NCI-H146 treated with DMSO at 0.1 percent for 48 hours (cell line): ENCODE data around the gene ORAI2.
A peak's percentile ranks its signal among the peaks of the same experiment; 100 is the strongest.
"Not testable (repeated sequence)": the region's sequence is repeated elsewhere in the genome, so short reads cannot be mapped to it uniquely, and the experiment has no call there.

Experiments used
- DNase-seq: peaks from one replicate; lab custom pipeline; 2025; ENCODE audit not compliant: unreplicated experiment; lab: John Stamatoyannopoulos, UW

The ORAI2 gene

DNA sequence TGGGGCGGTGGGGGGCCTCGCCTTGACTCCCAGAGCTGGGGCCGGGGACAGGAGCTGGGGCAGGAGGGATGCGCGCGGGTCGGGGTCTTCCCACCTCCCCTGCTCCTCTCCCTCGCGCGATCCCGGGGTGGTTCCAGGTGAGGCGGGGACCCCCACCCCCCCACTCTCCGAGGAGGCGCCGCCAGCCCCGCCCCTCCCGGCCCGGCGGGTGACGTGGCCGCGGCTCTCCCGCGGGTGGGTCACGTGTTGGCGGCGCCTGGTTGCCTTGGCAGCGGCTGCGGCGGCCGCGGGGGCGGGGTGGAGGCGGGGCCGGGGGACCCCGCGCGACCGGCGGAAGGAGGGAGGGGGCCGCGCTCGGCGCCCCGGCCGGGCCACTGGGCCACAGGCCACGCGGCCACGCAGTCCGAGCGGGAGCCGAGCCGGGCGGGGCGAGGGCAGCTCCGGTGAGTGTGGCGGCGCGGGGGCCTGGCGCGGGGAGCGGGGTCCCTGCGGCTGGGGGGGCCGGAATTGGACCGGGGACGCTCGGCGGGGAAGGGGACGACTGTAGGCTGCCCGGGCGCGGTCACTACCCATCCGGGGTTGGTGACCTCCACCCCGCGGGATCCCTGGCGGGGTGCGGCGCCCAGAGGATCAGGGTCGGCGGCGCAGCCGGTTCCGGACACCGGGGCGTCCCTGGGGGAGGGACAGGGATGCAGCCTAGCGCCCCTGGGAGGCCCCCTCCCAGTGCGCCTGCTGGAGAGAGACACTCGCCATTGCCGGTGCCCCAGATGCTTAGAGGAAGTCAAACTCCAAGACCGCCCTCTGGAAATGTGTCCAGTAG, at the start of gene ORAI2:
Gene ORAI2, plus strand, starts transcription at position 357 of the 820 bp plus-strand sequence. CDS start 5,382 bp downstream, outside the sequence.
- DNase-seq: peak; percentile 38

DNA sequence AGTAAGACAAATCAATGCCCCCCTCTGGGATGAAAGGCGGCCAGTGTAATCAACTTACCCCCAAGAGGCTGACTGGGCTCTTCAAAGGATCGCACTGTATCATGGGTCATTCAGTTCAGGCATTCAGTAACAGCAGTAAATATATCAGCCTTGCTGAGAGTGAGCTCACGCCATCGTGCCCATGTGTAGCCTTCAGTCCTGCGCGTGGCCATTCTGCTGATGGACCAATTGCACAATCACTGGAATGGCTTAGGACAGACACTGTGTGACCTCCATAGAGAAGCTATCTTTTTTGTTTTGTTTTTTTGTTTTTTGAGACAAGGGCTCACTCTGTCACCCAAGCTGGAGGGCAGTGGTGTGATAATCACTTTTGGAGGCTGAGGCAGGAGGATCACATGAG, 46.3 kb upstream of the ORAI2 start:
- no peak for DNase-seq

DNA sequence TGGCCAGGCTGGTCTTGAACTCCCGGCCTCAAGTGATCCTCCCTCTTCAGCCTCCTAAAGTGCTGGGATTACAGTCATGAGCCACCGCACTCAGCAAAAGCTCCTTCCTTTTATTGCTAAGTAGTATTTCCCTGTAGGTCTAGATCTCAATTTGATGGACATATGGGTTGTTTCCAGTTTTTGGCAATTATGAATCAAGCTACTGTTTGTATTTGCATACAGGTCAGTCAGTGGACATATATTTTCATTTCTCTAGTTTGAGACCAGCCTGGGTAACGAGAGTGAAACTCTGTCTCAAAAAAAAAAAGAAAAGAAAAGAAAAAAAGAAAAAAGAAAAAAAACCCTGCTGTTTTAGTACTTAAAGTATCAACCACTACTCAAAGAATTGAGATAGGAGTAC, 43.6 kb upstream of the ORAI2 start:
- DNase-seq: no peak

DNA sequence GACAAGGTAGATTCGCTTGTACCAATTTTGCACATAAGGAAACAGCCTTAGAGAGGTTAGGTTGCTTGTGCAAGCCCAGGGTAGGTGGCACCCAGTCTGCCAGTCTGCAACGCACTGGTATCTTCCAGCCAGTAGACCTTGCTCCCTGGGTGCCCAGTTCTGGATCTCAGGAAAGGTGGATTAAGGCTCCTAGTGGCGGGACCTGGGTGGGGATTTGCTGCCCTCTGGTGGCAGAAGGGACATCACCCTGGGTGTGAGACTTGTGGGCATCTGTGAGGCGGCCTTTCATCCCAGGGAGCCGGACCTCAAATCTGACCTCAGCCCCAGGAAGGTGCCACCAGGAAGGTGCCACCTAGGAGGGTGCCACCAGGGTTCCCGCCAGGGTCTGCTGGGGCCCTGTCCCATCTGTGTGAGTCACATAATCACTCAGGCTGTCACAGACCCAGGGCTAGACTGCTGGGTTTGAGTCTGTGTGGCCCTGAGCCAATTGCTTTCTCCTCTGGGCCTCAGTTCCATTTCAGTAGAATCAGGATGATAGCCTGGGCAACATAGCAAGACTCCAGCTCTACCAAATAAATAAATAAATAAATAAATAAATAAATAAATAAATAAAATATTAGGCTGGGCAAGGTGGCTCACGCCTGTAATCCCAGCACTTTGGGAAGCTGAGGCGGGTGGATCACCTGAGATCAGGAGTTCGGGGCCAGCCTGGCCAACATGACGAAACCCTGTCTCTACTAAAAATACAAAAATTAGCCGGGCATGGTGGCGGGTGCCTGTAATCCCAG, 42.5 kb upstream of the ORAI2 start:
- peak; percentile 23 for DNase-seq

DNA sequence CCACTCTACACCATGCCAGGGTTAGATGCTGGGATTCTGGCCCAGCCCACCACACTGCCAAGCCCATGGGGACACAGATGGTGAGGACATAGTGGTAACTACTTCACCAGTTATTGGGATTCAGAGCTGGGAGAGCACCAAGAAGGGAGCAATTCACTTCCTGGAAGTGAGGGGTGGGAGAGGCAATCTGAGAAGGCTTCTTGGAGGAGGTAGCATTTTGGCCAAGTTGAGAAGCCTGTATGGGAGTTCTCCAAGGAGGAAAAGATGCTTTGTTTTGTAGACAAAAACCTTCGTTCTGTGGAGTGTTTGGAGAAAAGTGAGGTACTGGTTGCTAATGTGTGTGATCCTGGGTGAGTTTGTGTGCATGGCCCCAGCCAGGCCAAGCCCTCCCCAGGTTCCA, 41.0 kb upstream of the ORAI2 start:
- no peak for DNase-seq

DNA sequence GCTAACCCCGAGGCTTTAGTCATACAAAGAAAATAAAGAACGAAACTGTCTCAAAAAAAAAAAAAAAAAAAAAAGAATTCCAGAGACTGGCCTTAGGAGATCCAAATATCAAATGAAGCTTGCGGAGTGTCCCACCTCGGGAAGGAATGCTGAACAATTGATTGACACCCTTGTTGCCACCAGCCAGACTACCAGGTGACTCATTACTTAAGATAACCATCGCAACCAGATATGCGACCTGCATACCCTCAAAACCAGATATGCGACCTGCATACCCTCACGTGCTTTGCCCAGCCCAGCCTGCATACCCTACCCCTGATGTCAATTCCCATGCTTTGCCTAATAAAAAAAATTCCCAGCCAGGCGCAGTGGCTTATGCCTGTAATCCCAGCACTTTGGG, 39.9 kb upstream of the ORAI2 start:
- DNase-seq: no peak

DNA sequence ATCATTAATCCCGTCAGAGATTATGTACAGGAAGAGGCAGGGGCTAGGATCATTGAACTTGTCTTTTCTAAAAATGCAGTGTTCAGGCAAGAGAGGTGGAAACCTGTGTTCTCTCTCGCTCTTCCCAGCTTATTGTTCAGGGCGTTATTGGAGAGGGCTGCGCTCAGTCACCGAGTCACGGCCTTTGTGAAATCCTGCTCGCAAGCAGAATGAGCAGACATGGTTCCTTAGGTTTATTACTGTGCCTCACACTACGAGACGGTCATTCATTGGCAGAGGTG, 37.8 kb upstream of the ORAI2 start:
- DNase-seq: no peak

DNA sequence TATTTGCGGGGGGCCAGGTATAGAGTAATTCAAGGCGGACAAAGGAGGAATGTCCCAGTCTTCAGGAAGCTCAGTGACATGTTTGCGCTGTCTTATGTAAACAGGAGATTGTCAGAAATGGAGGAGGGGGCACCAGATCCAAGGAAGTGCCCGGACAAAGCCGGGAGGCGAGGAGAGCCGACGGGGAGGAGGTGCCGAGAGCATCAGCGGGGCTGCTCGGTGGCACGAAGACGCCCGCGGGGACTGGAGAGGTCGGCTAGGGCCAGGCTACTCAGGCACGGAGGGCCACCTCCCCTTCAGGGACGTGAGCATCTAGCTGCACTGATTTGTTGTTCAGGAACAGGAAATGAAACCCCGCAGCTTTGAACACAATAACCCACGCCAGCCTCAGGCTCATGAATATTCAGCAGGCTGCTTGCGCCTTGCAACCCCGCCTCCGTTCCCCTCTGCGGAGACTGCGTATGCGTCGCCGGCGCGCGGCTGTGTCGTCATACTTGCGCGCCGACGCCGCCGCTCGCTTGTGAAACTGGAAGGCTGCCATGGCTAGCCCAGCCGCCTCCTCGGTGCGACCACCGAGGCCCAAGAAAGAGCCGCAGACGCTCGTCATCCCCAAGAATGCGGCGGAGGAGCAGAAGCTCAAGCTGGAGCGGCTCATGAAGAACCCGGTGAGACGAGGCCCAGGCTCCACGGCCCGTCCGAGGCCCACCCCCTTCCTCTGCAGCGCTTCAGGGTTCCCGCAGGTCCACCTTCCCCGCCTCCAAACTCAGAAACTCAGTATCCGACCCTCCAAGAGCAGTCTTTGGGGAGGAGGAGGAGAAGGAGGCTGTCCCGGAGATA, 37.3 kb upstream of the ORAI2 start, which contains the start of gene PRKRIP1:
Gene PRKRIP1, plus strand, starts transcription at position 491 of the 837 bp plus-strand sequence. Its CDS starts 49 bp downstream, at position 540.
- DNase-seq: peak; percentile 85

DNA sequence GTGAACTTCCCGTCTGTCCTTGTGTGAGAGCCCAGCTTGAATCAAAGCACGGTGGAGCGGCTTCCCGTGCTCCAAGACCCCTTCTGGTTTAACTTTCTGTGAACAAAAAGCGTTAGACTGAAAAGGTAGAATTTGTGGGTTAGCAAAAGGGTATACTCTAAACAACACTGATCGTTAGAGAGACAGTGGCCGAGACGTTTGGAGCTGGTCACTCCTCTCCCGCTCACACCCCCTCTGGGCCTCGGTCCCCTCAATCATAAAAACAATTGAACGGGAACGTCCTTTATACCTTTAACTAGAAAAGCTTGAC, 36.7 kb upstream of the ORAI2 start:
- no peak for DNase-seq

DNA sequence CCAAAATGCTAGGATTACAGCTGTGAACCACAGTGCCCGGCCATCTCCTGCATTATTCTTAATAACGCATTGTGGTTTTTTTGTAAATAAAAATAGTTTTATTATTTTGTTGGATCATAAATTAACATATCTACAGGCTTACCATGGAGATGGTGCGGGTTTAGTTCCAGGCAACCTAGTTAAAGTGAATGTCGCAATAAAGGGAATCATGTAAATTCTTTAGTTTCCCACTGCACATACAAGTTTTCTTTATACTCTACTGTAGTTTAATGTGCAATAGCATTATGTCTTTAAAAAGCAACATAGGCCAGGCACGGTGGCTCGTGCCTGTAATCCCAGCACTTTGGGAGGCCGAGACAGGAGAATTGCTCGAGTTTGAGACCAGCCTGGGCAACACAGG, 34.8 kb upstream of the ORAI2 start:
- no peak for DNase-seq

DNA sequence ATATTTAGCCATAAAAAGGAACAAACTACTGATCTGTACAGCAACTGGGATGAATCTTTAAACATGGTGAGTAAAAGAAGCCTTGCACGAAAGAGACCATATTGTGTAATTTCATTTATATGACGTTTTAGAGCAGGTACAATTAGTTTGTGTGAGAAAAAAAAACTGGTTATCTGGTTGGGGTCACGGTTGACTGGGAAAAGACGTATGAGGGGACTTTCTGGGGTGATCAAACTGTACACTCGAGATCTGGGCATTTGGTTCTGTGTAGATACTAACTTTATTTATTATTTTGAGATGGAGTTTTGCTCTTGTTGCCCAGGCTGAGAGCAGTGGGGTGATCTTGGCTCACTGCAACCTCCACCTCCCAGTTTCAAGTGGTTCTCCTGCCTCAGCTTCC, 33.0 kb upstream of the ORAI2 start:
- no peak for DNase-seq

DNA sequence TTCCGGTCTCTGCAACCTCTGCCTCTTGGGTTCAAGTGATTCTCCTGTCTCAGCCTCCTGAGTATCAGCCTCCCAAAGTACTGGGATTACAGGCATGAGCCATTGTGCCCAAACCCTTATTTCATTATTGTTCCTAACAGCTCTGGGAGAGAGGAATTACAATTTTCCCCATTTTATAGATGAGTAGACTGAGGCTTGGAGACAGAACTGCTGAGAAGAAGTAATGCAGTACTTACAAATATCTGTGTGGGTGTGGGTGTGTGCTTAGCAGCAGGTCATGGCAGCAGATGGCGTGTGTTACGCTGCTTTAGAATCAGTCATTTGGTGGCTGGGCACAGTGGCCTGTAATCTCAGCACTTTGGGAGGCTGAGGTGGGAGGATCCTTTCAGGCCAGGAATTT, 29.8 kb upstream of the ORAI2 start:
- no peak for DNase-seq

DNA sequence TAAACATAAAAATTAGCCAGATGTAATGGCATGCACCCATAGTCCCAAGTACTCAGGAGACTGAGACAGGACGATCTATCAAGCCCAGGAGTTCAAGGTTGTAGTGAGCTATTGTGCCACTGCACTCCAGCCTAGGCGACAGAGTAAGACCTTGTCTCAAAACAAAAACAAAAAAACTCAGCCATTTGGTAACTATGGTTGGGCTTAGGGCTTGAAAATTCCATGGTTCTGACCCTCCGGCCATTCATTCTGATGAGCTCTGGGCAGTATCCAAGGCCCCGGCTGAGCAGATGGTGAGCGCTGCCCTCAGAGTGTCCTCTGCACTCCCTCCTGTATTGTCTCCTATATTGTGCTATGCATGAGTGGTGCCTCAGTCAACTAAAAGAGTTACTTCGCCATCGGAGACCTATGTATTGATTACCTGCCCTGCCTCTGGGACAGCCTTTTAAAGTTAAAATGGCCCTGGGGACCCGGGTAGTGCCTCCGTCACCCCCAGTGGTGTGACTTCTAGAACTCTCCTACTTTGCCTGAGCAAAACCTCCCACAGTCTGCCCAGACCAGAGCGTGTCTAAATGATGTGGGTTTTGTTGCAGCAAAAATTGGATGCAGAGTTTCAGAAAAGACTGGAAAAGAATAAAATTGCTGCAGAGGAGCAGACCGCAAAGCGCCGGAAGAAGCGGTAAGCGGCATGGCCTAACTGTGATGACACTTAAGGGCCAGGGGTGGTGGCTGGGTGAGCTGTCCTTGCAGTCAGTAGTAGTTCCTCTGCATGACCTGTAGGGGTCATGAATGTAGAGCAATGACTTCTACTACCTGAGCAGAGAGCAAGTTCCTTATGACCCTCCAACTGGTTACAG, 29.1 kb upstream of the ORAI2 start:
- DNase-seq: peak; percentile 27

DNA sequence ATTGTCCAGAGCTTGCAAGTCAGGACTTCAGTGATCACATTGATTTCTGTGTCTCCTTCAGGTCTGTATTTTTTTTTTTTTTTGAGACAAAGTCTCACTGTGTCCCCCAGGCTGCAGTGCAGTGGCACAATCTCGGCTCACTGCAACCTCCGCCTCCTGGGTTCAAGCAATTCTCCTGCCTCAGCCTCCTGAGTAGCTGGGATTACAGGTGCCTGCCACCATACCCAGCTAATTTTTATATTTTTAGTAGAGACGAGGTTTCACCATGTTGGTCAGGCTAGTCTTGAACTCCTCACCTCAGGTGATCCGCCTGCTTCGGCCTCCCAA, 28.6 kb upstream of the ORAI2 start:
- not testable (repeated sequence) for DNase-seq

DNA sequence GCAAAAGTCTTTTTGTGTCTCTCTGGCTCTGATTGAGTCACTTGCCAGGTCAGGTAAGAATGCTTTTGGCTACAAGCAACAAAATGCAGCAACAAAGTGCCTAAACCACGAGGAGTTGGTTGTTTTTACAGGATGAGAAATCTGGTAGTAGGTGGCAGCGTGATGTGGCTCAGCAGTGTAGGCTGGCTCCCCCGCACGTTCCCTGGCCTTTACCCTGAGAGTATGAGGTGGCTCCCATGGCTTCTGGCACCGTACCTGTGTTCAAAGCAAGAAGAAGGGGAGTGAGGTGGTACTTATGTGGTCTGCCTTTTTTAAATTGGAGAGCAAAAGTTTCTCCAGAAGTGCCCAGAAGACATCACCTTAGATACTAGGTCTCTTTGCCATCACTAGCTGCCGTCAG, 25.5 kb upstream of the ORAI2 start:
- no peak for DNase-seq

DNA sequence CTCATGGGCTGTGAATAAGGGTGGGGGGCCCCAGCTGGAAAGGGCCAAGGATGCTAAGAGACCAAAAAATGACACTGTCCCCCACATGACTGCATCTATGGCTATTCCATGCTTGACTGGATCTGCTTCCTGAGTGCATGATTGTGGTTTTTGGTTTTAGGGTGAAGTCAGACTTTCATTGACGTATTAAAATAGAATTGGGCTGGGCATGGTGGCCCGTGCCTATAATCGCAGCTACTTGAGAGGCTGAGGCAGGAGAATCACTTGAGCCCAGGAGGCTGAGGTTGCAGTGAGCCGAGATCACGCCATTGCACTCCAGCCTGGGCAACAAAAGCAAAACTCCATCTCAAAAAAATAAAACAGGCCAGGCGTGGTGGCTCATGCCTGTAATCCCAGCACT, 24.8 kb upstream of the ORAI2 start:
- not testable (repeated sequence) for DNase-seq

DNA sequence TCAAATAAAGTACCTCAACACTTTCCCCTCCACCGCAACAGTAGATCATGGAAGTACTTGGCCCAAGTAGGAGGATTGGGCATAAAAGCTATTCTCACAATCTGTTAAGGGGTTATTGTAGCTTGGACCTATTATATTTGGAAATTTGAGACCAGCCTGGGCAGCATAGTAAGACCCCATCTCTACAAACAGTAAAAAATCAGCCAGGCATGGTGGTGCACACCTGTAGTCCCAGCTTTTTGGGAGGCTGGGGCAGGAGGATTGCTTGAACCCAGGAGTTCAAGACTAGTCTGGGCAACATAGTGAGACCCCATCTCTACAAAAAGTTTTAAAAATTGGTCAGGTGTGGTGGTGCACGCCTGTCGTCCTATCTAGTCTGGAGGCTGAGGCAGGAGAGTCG, 24.0 kb upstream of the ORAI2 start:
- DNase-seq: no peak

DNA sequence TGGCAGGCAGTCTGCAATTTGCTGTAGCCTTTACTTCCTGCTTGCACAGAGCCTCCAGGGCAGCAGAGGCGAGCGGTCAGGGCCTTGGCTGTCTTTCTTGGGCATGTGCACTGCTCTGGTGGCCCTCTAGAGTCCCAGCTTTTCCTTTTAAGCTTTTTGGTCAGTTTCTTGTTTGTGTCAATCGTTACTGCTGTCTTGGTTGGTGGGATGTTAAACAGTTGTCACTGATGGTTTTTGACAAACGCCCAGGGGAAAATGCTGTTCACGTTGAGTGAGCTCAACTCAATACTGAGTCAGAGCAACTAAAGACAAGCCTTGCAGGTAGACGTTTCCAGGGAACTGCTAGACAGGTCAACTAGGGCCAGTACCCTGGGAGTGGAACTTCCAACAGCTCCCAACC, 23.3 kb upstream of the ORAI2 start:
- DNase-seq: no peak

DNA sequence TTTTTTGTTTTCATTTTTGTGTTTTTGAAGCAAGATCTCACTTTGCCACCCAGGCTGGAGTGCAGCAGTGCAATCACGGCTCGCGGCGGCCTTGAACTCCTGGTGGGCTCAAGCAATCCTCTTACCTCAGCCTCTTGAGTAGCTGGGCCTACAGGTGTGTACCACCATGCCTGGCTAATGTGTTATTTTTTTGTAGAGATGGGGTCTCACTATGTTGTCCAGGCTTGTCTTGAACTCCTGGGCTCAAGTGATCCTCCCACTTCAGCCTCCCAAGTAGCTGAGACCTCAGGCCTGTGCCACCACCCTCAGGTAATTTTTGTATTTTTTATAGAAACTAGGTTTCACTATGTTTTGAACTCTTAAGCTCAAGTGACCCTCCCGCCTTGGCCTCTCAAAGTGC, 22.5 kb upstream of the ORAI2 start:
- no peak for DNase-seq

DNA sequence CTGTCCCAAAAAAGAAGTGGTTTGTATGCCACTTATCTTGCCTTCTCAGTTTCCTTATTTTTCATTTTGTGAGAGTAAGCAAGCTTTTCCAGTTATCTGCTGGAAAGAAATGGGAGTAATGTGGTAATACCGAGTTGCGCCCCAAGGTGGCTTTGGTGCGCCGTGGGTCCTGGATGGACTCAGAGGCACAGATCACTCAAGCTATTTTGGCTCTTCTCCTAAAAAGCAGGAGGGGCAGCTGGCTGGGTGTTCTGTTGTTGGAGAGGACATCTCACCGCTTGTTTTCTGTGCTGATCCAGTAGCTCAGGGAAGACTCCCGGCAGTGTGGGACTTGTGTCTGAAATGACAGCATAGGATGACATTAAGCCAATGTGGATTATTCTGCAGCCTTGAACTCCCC, 20.8 kb upstream of the ORAI2 start:
- DNase-seq: no peak

DNA sequence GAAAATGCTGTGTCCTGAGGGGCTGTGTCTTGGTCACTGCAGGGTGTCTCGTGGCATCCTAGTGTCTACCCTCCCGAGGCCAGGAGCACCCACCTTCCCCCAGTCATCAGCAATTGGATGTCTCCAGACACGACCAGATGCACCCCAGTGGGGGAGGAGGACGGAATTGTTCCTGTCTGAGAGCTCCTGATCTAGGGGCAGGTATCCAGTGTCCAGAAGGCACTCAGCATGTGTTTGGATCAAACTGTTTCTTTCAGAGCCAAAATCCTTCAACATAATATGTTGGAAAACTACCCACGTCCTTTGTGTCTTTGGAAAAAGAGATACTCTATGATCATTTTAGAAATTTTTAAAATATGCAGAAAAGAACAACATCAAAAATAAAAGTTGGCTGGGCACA, 20.3 kb upstream of the ORAI2 start:
- DNase-seq: no peak
